GM10266 (cell line): ENCODE data around the gene CACNA2D3.
"Not testable (repeated sequence)": the region's sequence is repeated elsewhere in the genome, so short reads cannot be mapped to it uniquely, and the experiment has no call there.

Experiments
- DNase-seq: peaks from one replicate; pipeline ENCODE4 v3.0.0; 2012; ENCODE audit errors: extremely low spot score
- CTCF ChIP-seq: IDR thresholded peaks from 2 replicates; pipeline ENCODE4 v1.5.1; 2012; ENCODE audit warnings: mild to moderate bottlenecking, low read depth; ENCODE audit not compliant: control insufficient read depth, insufficient read depth; ENCODE audit errors: missing control alignments

CACNA2D3 gene

GRCh38 chr3:55091381-55092225, 969.3 kb downstream of the CACNA2D3 start:
- no peak for TF ChIP-seq CTCF
- DNase-seq = no peak

- DNase-seq = no peak
- TF ChIP-seq CTCF = no peak
Observed at GRCh38 chr3:55094676-55095075, 972.3 kb downstream of the CACNA2D3 start.

DNA sequence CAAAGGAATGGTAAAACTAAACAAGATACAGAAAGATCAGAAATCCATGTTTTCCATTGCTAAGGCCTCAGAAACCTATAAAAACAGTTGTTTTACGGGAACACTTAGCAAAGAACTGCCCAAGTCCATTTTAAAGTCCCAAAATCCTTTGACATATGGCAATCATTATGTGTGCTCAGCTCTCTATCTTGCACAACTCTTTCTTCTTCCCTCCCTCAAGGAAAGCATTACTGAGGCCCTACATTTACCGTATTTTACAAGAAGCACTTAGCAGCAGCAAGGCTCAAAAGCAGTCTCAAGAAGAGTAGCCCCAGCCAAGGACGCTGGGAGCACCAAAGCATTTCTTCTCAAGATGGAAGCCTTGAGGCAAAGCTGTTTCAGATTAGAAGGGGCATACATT, 975.1 kb downstream of the CACNA2D3 start:
- no peak for DNase-seq
- no peak for TF ChIP-seq CTCF

DNA sequence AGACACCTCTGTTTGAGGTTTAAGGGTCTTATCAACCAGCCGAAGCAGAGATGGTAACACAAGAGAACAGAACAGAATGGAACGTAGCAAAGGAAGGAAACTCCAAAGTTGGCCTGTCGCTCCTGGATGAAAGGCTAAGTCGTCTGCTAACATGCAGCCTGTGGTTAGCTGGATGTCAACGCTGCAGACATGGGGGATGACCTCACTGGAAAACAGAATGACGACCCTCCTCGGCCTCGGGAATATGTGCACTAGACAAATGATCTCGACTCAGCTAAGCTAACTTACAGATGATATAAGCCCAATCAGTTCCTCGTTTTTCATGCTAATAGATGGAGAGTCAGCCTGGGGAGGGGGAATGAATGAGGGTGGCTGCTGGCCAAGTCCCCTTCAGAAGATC, 983.3 kb downstream of the CACNA2D3 start:
- no peak for DNase-seq
- TF ChIP-seq CTCF = no peak

DNA sequence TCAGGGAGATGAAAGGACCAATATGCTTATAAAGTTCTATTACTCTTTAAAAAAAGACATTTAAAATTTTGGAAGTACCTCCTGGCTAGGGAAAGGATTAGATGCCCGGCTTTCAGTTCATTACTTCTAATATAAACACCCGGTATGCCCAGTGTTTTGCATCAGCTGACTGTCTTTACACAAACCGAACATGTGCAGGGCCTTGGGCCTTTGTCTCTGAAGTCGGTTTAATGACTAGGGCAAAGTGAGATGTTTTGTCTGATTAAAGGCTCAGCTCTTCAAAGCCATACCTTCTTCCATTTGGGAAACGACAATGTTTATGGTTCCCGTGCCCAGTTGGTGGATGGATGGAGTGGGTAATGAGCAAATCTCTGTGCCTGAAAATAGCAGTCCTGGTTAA, 984.8 kb downstream of the CACNA2D3 start:
- TF ChIP-seq CTCF = no peak
- no peak for DNase-seq

DNA sequence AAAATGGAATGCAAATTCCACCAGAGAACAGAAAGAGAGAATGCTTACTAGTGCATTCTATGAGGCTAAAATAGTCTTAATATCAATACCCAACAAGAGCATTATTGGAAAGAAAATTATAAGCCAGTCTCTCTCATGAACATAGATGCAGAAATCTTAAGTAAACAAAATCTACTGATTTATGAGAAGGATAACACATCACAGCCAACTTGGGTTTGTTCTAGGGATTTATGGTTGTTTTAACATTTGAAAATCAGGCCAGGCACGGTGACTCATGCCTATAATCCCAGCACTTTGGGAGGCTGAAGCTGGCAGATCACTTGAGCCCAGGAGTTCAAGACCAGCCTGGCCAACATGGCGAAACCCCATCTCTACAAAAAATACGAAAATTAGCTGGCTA, 989.6 kb downstream of the CACNA2D3 start:
- not testable (repeated sequence) for DNase-seq

- TF ChIP-seq CTCF = no peak
- no peak for DNase-seq
Observed at GRCh38 chr3:55118451-55118850, 996.1 kb downstream of the CACNA2D3 start.
